ENCODE measurements around the gene COL23A1. TPM values are rescaled to one million over a fixed set of nuclear protein-coding genes. Genes with fewer than 3 reads are reported as not detected.

The COL23A1 gene
- total and polyA plus RNA-seq, 2 of the 8 experiments (the other 6 are each of a cell fraction or from before 2014, with no cell fraction given) = 3.1 to 4.7 TPM

- ChIA-PET CTCF (ENCODE audit: partially characterized antibody) (interaction anchor here (1.0 to 5.4 kb wide), 6 partner anchors 21 to 232 kb away, joined by 3 to 17 read pairs (median 4); partner anchors contain the start of gene COL23A1), POLR2A (ENCODE audit: partially characterized antibody) (no interaction called here)
- Histone ChIP-seq H2BK20ac (ENCODE audit: low read length) (no peak overlapping the region), H2AFZ (ENCODE audit: low read length) (no peak overlapping the region), H4K20me1 (replicated peaks in 1 of 2; ENCODE audit: control insufficient read depth in 1 of 2, insufficient read depth in 2 of 2, low read length in 2 of 2) (no peaks in the 10 kb centered on the region), H3K4me3 (ENCODE audit: extremely low read depth in 1 of 4, insufficient read depth in 2 of 4, low read depth in 3 of 4, low read length in 4 of 4) (no peak overlapping the region), H2BK12ac (ENCODE audit: low read depth, low read length) (0 out of 2 replicates have a peak overlapping the region, but pooled peaks have one; percentile 29), H4K5ac (ENCODE audit: insufficient read length, low read depth, low read length) (no peak overlapping the region), H3K9me3 (ENCODE audit: insufficient read depth in 2 of 2, low read depth in 1 of 2, low read length in 1 of 2) (no peaks in the 10 kb centered on the region), H3K23ac (ENCODE audit: insufficient read length) (no peak overlapping the region), H2AK5ac (ENCODE audit: low read depth, low read length) (no peak overlapping the region; the same call in 1 of the 2 replicates), H3K79me1 (ENCODE audit: low read depth, low read length) (no peaks in the 10 kb centered on the region), H2BK120ac (replicated peaks; ENCODE audit: low read depth, low read length) (no peak overlapping the region), H4K91ac (replicated peaks; ENCODE audit: insufficient read length, low read length) (peak overlapping the region; percentile 13), H3K4me2 (ENCODE audit: insufficient read depth in 1 of 2, low read depth in 2 of 2, low read length in 2 of 2) (no peak overlapping the region), H4K8ac (ENCODE audit: extremely low read depth, insufficient read depth, low read length) (no peak overlapping the region), H3K4ac (replicated peaks; ENCODE audit: insufficient read length, low read depth, low read length) (no peak overlapping the region), H3K79me2 (ENCODE audit: control insufficient read depth in 1 of 2, insufficient read depth in 2 of 2, low read length in 2 of 2) (no peaks in the 10 kb centered on the region), H2BK15ac (ENCODE audit: low read length) (0 out of 2 replicates have a peak overlapping the region, but pooled peaks have one; percentile 18), H2BK5ac (ENCODE audit: low read depth, low read length) (0 out of 2 replicates have a peak overlapping the region, but pooled peaks have one; percentile 2), H3K14ac (ENCODE audit: insufficient read length) (no peak overlapping the region), H3K23me2 (ENCODE audit: low read depth, low read length) (no peaks in the 10 kb centered on the region; the same call in 1 of the 2 replicates), H3K18ac (ENCODE audit: extremely low read depth, low read length) (no peak overlapping the region), H3K56ac (replicated peaks; ENCODE audit: insufficient read length, low read depth, low read length) (no peak overlapping the region), H3K36me3 (ENCODE audit: control insufficient read depth in 2 of 4, insufficient read depth in 4 of 4, low read length in 3 of 4) (no peaks in the 10 kb centered on the region), H3K27ac (ENCODE audit: low read depth, low read length) (no peak overlapping the region), H3K9ac (replicated peaks in 1 of 4; ENCODE audit: extremely low read depth in 1 of 4, low read depth in 3 of 4, low read length in 3 of 4) (no peak overlapping the region; a peak in 2 of 7 replicates), H3K4me1 (replicated peaks in 1 of 4; ENCODE audit: control insufficient read depth in 3 of 4, insufficient read depth in 4 of 4, low read length in 3 of 4) (peaks cover 0 to 6% (median 2%) of the 10 kb centered on the region in 4 experiments; a peak in 4 of 7 replicates), H3K27me3 (replicated peaks in 1 of 4; ENCODE audit: control insufficient read depth in 3 of 4, extremely low read depth in 1 of 4, insufficient read depth in 3 of 4, low read length in 3 of 4) (no peaks in the 10 kb centered on the region)
- DNase-seq (ENCODE audit: low read depth in 1 of 2, low spot score in 2 of 2) (no peak), FAIRE-seq (no peak)
- 88% methylated on average over 7 of the region's 7 CpGs; no CpG with 5 or more reads in 1 of the 2 experiments for WGBS, 2 experiments (ENCODE audit: extremely low coverage in 1 of 2, insufficient coverage in 1 of 2, insufficient read length in 1 of 2, insufficient replicate concordance in 2 of 2, low coverage in 1 of 2, low lambda C conversion rate in 2 of 2, missing lambda C conversion rate in 1 of 2)
- no peak for TF ChIP-seq POU5F1 (IDR thresholded peaks at IDR 0.05; ENCODE audit: low read depth, low read length)
- no peak for TF ChIP-seq RFX5 (IDR thresholded peaks at IDR 0.05; ENCODE audit: borderline replicate concordance, low read depth, low read length)
These were observed 123.0 kb downstream of the COL23A1 start for GRCh38 chr5:178467205-178467567.

Measured in H1 (cell line).